Measurements from ENCODE around the gene AGK. TPM values are rescaled to one million over a fixed set of nuclear protein-coding genes. Genes with fewer than 3 reads are reported as not detected.

Gene AGK
- polyA plus RNA-seq, 2 of the 4 experiments (the other 2 are of a cell fraction) = 29.6 to 63.5 TPM

DNA sequence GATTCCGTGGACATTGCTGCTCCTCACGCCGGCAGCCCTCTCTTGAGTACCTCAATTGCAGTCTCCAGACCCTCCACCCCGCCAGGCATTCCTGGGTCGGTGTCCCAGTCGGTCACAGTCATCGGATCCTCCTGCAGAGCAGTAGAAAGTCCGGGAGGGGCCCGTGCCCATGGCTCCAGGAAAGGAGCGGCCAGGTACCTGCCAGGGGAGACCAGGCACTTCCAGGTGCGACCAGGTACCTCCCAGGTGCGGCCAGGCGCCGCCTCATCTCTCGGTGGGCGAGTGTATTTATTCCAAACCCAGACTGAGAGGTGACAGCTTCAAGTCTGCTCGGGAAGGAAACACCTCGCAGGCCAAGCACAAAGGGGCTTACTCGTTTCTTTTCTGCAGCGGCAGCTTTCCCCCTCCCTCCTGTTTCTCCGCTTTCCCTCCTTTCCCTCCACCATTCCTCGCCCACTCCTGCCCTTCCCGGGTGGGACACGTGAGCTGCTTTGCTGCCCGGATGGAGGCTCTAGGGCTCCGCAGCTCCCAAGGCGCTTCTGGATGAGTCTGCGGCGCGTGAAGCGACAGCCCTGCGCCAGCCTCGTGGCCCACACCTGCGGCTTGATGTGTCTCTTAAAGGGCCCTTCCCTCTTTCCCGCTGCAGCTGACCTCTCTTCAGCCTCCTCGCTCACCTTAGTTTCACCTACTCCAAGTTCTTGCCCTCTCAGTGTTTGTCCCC lies 39.4 kb upstream of the AGK start:
- no peaks in the 10 kb centered on the region for H3K4me1 ChIP-seq
- no peak overlapping the region for H3K4me2 ChIP-seq
- ChIA-PET CTCF (interaction anchor here (1.6 kb wide), 1 partner anchor 22 kb away, joined by 5 read pairs; no protein-coding TSS in a partner anchor), POLR2A (no interaction called here)
- H3K4me3 ChIP-seq = no peak overlapping the region
- TF ChIP-seq CBX8 (IDR thresholded peaks at IDR 0.05) (no peak), ZSCAN20 (CRISPR knock-in tag; IDR thresholded peaks at IDR 0.05) (no peak), HOXA7 (CRISPR knock-in tag; IDR thresholded peaks at IDR 0.05) (no peak), TP53 (CRISPR knock-in tag; IDR thresholded peaks at IDR 0.05) (no peak), JUNB (IDR thresholded peaks at IDR 0.05) (no peak), SREBF2 (IDR thresholded peaks at IDR 0.05) (no peak), MAZ (IDR thresholded peaks at IDR 0.05; ENCODE audit: borderline replicate concordance, low read depth, low read length) (no peak), RAD21 (conservative IDR thresholded peaks at IDR 0.05 in 1 of 2, IDR thresholded peaks at IDR 0.05 in 1 of 2) (no peak), CHD2 (IDR thresholded peaks at IDR 0.05; ENCODE audit: low read length, partially characterized antibody) (no peak), EP300 (IDR thresholded peaks at IDR 0.05) (no peak)
- TF ChIP-seq, protein P1, sequence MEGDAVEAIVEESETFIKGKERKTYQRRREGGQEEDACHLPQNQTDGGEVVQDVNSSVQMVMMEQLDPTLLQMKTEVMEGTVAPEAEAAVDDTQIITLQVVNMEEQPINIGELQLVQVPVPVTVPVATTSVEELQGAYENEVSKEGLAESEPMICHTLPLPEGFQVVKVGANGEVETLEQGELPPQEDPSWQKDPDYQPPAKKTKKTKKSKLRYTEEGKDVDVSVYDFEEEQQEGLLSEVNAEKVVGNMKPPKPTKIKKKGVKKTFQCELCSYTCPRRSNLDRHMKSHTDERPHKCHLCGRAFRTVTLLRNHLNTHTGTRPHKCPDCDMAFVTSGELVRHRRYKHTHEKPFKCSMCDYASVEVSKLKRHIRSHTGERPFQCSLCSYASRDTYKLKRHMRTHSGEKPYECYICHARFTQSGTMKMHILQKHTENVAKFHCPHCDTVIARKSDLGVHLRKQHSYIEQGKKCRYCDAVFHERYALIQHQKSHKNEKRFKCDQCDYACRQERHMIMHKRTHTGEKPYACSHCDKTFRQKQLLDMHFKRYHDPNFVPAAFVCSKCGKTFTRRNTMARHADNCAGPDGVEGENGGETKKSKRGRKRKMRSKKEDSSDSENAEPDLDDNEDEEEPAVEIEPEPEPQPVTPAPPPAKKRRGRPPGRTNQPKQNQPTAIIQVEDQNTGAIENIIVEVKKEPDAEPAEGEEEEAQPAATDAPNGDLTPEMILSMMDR (IDR thresholded peaks at IDR 0.05) = no peak
- TF ChIP-seq, protein P2, sequence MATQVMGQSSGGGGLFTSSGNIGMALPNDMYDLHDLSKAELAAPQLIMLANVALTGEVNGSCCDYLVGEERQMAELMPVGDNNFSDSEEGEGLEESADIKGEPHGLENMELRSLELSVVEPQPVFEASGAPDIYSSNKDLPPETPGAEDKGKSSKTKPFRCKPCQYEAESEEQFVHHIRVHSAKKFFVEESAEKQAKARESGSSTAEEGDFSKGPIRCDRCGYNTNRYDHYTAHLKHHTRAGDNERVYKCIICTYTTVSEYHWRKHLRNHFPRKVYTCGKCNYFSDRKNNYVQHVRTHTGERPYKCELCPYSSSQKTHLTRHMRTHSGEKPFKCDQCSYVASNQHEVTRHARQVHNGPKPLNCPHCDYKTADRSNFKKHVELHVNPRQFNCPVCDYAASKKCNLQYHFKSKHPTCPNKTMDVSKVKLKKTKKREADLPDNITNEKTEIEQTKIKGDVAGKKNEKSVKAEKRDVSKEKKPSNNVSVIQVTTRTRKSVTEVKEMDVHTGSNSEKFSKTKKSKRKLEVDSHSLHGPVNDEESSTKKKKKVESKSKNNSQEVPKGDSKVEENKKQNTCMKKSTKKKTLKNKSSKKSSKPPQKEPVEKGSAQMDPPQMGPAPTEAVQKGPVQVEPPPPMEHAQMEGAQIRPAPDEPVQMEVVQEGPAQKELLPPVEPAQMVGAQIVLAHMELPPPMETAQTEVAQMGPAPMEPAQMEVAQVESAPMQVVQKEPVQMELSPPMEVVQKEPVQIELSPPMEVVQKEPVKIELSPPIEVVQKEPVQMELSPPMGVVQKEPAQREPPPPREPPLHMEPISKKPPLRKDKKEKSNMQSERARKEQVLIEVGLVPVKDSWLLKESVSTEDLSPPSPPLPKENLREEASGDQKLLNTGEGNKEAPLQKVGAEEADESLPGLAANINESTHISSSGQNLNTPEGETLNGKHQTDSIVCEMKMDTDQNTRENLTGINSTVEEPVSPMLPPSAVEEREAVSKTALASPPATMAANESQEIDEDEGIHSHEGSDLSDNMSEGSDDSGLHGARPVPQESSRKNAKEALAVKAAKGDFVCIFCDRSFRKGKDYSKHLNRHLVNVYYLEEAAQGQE (IDR thresholded peaks at IDR 0.05) = no peak
- TF ChIP-seq, protein P3, sequence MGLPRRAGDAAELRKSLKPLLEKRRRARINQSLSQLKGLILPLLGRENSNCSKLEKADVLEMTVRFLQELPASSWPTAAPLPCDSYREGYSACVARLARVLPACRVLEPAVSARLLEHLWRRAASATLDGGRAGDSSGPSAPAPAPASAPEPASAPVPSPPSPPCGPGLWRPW (IDR thresholded peaks at IDR 0.05) = no peak
- TF ChIP-seq, protein P4, sequence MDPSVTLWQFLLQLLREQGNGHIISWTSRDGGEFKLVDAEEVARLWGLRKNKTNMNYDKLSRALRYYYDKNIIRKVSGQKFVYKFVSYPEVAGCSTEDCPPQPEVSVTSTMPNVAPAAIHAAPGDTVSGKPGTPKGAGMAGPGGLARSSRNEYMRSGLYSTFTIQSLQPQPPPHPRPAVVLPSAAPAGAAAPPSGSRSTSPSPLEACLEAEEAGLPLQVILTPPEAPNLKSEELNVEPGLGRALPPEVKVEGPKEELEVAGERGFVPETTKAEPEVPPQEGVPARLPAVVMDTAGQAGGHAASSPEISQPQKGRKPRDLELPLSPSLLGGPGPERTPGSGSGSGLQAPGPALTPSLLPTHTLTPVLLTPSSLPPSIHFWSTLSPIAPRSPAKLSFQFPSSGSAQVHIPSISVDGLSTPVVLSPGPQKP (IDR thresholded peaks at IDR 0.05; ENCODE audit: low read depth, low read length) = no peak
- TF ChIP-seq, protein P5, sequence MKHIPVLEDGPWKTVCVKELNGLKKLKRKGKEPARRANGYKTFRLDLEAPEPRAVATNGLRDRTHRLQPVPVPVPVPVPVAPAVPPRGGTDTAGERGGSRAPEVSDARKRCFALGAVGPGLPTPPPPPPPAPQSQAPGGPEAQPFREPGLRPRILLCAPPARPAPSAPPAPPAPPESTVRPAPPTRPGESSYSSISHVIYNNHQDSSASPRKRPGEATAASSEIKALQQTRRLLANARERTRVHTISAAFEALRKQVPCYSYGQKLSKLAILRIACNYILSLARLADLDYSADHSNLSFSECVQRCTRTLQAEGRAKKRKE (CRISPR knock-in tag; IDR thresholded peaks at IDR 0.05; ENCODE audit: low read depth) = no peak
- TF ChIP-seq, protein P6, sequence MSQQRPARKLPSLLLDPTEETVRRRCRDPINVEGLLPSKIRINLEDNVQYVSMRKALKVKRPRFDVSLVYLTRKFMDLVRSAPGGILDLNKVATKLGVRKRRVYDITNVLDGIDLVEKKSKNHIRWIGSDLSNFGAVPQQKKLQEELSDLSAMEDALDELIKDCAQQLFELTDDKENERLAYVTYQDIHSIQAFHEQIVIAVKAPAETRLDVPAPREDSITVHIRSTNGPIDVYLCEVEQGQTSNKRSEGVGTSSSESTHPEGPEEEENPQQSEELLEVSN (IDR thresholded peaks at IDR 0.05; ENCODE audit: borderline replicate concordance, low read depth) = no peak
- TF ChIP-seq, protein P7, sequence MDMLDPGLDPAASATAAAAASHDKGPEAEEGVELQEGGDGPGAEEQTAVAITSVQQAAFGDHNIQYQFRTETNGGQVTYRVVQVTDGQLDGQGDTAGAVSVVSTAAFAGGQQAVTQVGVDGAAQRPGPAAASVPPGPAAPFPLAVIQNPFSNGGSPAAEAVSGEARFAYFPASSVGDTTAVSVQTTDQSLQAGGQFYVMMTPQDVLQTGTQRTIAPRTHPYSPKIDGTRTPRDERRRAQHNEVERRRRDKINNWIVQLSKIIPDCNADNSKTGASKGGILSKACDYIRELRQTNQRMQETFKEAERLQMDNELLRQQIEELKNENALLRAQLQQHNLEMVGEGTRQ (IDR thresholded peaks at IDR 0.05) = no peak
- no peaks in the 10 kb centered on the region for H3K9me3 ChIP-seq
- 47% methylated on average over 28 of the region's 36 CpGs for WGBS (ENCODE audit: missing lambda C conversion rate)
- no peak for DNase-seq (ENCODE audit: low read depth in 1 of 2, low spot score in 1 of 2)
- H3K27ac ChIP-seq = no peak overlapping the region
- ATAC-seq = no peak
- FAIRE-seq = no peak

All from A549 (cell line).